Trophoblast cell (in vitro differentiated cells and primary cell): ENCODE measurements around the gene POLR1A.

Source experiments
- DNase-seq, 2 donors: peaks; one replicate each; pipeline ENCODE4 v3.0.0-alpha.2; 2016
- H2AFZ ChIP-seq: 2 replicates; pipeline ENCODE4 v1.6.1; 2013; ENCODE audit warnings: low read length, moderate library complexity, mild to moderate bottlenecking; ENCODE audit not compliant: insufficient read depth, poor library complexity
- H2AK5ac ChIP-seq: 2 replicates; pipeline ENCODE4 v1.6.1; 2013; ENCODE audit warnings: mild to moderate bottlenecking, low read length
- H2BK120ac ChIP-seq: 2 replicates; pipeline ENCODE4 v1.6.1; 2013; ENCODE audit warnings: low read length, mild to moderate bottlenecking, moderate library complexity; ENCODE audit not compliant: insufficient read depth, poor library complexity
- H2BK12ac ChIP-seq: 2 replicates; pipeline ENCODE4 v1.6.1; 2013; ENCODE audit warnings: mild to moderate bottlenecking, low read length, moderate library complexity
- H2BK5ac ChIP-seq: 2 replicates; pipeline ENCODE4 v1.6.1; 2013; ENCODE audit warnings: low read length, low read depth, moderate library complexity, mild to moderate bottlenecking; ENCODE audit not compliant: poor library complexity
- H3K14ac ChIP-seq: 2 replicates; pipeline ENCODE4 v1.6.1; 2013; ENCODE audit warnings: mild to moderate bottlenecking, low read length
- H3K18ac ChIP-seq: 2 replicates; pipeline ENCODE4 v1.6.1; 2013; ENCODE audit warnings: mild to moderate bottlenecking, low read length
- H3K23ac ChIP-seq: 2 replicates; pipeline ENCODE4 v1.6.1; 2013; ENCODE audit warnings: low read length
- H3K27ac ChIP-seq: 2 replicates; pipeline ENCODE4 v1.5.1; 2013; ENCODE audit warnings: low read depth, mild to moderate bottlenecking, inconsistent platforms, low read length, moderate library complexity
- H3K27me3 ChIP-seq: 2 replicates; pipeline ENCODE4 v1.6.1; 2013; ENCODE audit warnings: inconsistent platforms, mild to moderate bottlenecking, low read length, moderate library complexity; ENCODE audit not compliant: insufficient read depth
- H3K36me3 ChIP-seq, 2 experiments: 1 replicate in 1 of 2; 2 replicates in 1 of 2; pipeline ENCODE4 v1.6.1; 2013; ENCODE audit warnings: low read length in 2 of 2, mild to moderate bottlenecking in 2 of 2, moderate library complexity in 1 of 2; ENCODE audit not compliant: insufficient read depth in 2 of 2, control insufficient read depth in 1 of 2
- H3K4ac ChIP-seq: 2 replicates; pipeline ENCODE4 v1.6.1; 2013; ENCODE audit warnings: low read depth, mild to moderate bottlenecking, low read length, moderate library complexity
- H3K4me1 ChIP-seq, 2 experiments: 1 replicate in 1 of 2; 2 replicates in 1 of 2; pipeline ENCODE4 v1.6.1; 2013; ENCODE audit warnings: low read length in 2 of 2, mild to moderate bottlenecking in 2 of 2, moderate library complexity in 1 of 2; ENCODE audit not compliant: insufficient read depth in 2 of 2, control insufficient read depth in 1 of 2
- H3K4me2 ChIP-seq: 2 replicates; pipeline ENCODE4 v1.6.1; 2013; ENCODE audit warnings: inconsistent platforms, mild to moderate bottlenecking, low read length, moderate library complexity
- H3K4me3 ChIP-seq: 2 replicates; pipeline ENCODE4 v1.5.1; 2013; ENCODE audit warnings: mild to moderate bottlenecking, low read depth, low read length, inconsistent platforms
- H3K79me1 ChIP-seq: one replicate; pipeline ENCODE4 v1.6.1; 2013; ENCODE audit warnings: low read length
- H3K79me2 ChIP-seq: 2 replicates; pipeline ENCODE4 v1.6.1; 2013; ENCODE audit warnings: low read length, mild to moderate bottlenecking; ENCODE audit not compliant: control insufficient read depth, insufficient read depth, poor library complexity
- H3K9ac ChIP-seq: 2 replicates; pipeline ENCODE4 v1.6.1; 2013; ENCODE audit warnings: mild to moderate bottlenecking, low read length
- H3K9me3 ChIP-seq: 2 replicates; pipeline ENCODE4 v1.6.1; 2013; ENCODE audit warnings: low read depth, mild to moderate bottlenecking, control low read depth, inconsistent platforms, low read length; ENCODE audit not compliant: insufficient read depth
- H4K12ac ChIP-seq: 2 replicates; pipeline ENCODE4 v1.6.1; 2013; ENCODE audit warnings: low read depth, mild to moderate bottlenecking, low read length, moderate library complexity
- H4K8ac ChIP-seq: 2 replicates; pipeline ENCODE4 v1.6.1; 2013; ENCODE audit warnings: low read depth, mild to moderate bottlenecking, low read length, moderate library complexity
- H4K91ac ChIP-seq: one replicate; pipeline ENCODE4 v1.6.1; 2013; ENCODE audit warnings: low read depth, mild to moderate bottlenecking, low read length, moderate library complexity
- WGBS: extraction: QIAGEN DNeasy Blood & Tissue Kit; methylation state at CpG from one replicate; pipeline ENCODE4 v1.1.7; 2013; ENCODE audit warnings: missing lambda C conversion rate; ENCODE audit not compliant: insufficient read length, insufficient coverage; ENCODE audit errors: extremely low coverage; 5-methylcytosine and 5-hydroxymethylcytosine counted together

POLR1A gene

GRCh38 chr2:86138736-86139625 is 33.3 kb upstream of the POLR1A start:
- no peak overlapping the region for H4K8ac ChIP-seq
- H3K23ac ChIP-seq, result no peak overlapping the region
- H3K27ac ChIP-seq, result no peak overlapping the region
- no peaks in the 10 kb centered on the region for H3K4me1 ChIP-seq
- no peak overlapping the region for H4K91ac ChIP-seq
- no peaks in the 10 kb centered on the region for H3K9me3 ChIP-seq
- H3K36me3 ChIP-seq, result peaks cover 23 to 54% of the 10 kb centered on the region in 2 experiments
- H3K27me3 ChIP-seq, result no peaks in the 10 kb centered on the region
- H3K4me3 ChIP-seq, result no peak overlapping the region
- no peak overlapping the region for H2BK12ac ChIP-seq
- H2AK5ac ChIP-seq, result no peak overlapping the region
- H3K79me1 ChIP-seq, result no peaks in the 10 kb centered on the region
- H2BK5ac ChIP-seq, result no peak overlapping the region
- no peak overlapping the region for H2BK120ac ChIP-seq
- H3K18ac ChIP-seq, result no peak overlapping the region
- no CpG with 5 or more reads among the region's 7 CpGs for WGBS
- no peak overlapping the region for H3K9ac ChIP-seq
- no peak overlapping the region for H3K4me2 ChIP-seq
- no peak overlapping the region for H4K12ac ChIP-seq
- no peak overlapping the region for H3K4ac ChIP-seq
- H2AFZ ChIP-seq, result no peak overlapping the region
- no peak overlapping the region for H3K14ac ChIP-seq
- no peaks in the 10 kb centered on the region for H3K79me2 ChIP-seq
- no peak for DNase-seq

GRCh38 chr2:86136141-86136540 is 30.5 kb upstream of the POLR1A start:
- Histone ChIP-seq H3K14ac (no peak overlapping the region), H3K27ac (no peak overlapping the region), H3K4me1 (no peaks in the 10 kb centered on the region), H3K79me1 (no peaks in the 10 kb centered on the region), H3K4ac (no peak overlapping the region), H3K79me2 (no peaks in the 10 kb centered on the region), H3K4me3 (no peak overlapping the region), H2BK12ac (no peak overlapping the region), H3K18ac (no peak overlapping the region), H4K91ac (no peak overlapping the region), H4K12ac (no peak overlapping the region), H2BK120ac (no peak overlapping the region), H2BK5ac (no peak overlapping the region), H2AK5ac (no peak overlapping the region), H3K36me3 (peaks cover 30 to 58% of the 10 kb centered on the region in 2 experiments), H3K27me3 (no peaks in the 10 kb centered on the region), H3K23ac (no peak overlapping the region), H3K4me2 (no peak overlapping the region), H3K9me3 (no peaks in the 10 kb centered on the region), H2AFZ (no peak overlapping the region), H4K8ac (no peak overlapping the region), H3K9ac (no peak overlapping the region)
- no CpG with 5 or more reads among the region's 2 CpGs for WGBS
- DNase-seq, result no peak

GRCh38 chr2:86135653-86136052 is 30.0 kb upstream of the POLR1A start:
- H2AK5ac ChIP-seq, result no peak overlapping the region
- H2BK120ac ChIP-seq, result no peak overlapping the region
- no peak overlapping the region for H4K91ac ChIP-seq
- no peaks in the 10 kb centered on the region for H3K4me1 ChIP-seq
- H2BK12ac ChIP-seq, result no peak overlapping the region
- no peak overlapping the region for H2AFZ ChIP-seq
- H3K27me3 ChIP-seq, result no peaks in the 10 kb centered on the region
- H3K23ac ChIP-seq, result no peak overlapping the region
- no peak overlapping the region for H3K4ac ChIP-seq
- no CpG with 5 or more reads among the region's 5 CpGs for WGBS
- no peak overlapping the region for H4K12ac ChIP-seq
- no peak overlapping the region for H3K14ac ChIP-seq
- no peak overlapping the region for H3K9ac ChIP-seq
- peaks cover 28 to 56% of the 10 kb centered on the region in 2 experiments for H3K36me3 ChIP-seq
- no peak overlapping the region for H3K27ac ChIP-seq
- H3K9me3 ChIP-seq, result no peaks in the 10 kb centered on the region
- no peaks in the 10 kb centered on the region for H3K79me2 ChIP-seq
- H2BK5ac ChIP-seq, result no peak overlapping the region
- H3K79me1 ChIP-seq, result no peaks in the 10 kb centered on the region
- H3K18ac ChIP-seq, result no peak overlapping the region
- no peak overlapping the region for H4K8ac ChIP-seq
- no peak overlapping the region for H3K4me2 ChIP-seq
- DNase-seq, result no peak
- no peak overlapping the region for H3K4me3 ChIP-seq

GRCh38 chr2:86134709-86135108 is 29.0 kb upstream of the POLR1A start:
- H3K23ac ChIP-seq, result no peak overlapping the region
- no peaks in the 10 kb centered on the region for H3K79me2 ChIP-seq
- no peak for DNase-seq
- no peaks in the 10 kb centered on the region for H3K9me3 ChIP-seq
- H2BK12ac ChIP-seq, result no peak overlapping the region
- H3K36me3 ChIP-seq, result peaks cover 30 to 60% of the 10 kb centered on the region in 2 experiments
- no peaks in the 10 kb centered on the region for H3K4me1 ChIP-seq
- H3K27me3 ChIP-seq, result no peaks in the 10 kb centered on the region
- no peak overlapping the region for H4K12ac ChIP-seq
- H3K9ac ChIP-seq, result no peak overlapping the region
- H3K18ac ChIP-seq, result no peak overlapping the region
- H3K4me2 ChIP-seq, result no peak overlapping the region
- no peak overlapping the region for H3K14ac ChIP-seq
- no peak overlapping the region for H2BK120ac ChIP-seq
- H3K27ac ChIP-seq, result no peak overlapping the region
- no peaks in the 10 kb centered on the region for H3K79me1 ChIP-seq
- H2AK5ac ChIP-seq, result no peak overlapping the region
- H3K4me3 ChIP-seq, result no peak overlapping the region
- H4K91ac ChIP-seq, result no peak overlapping the region
- no peak overlapping the region for H2BK5ac ChIP-seq
- no peak overlapping the region for H3K4ac ChIP-seq
- no peak overlapping the region for H4K8ac ChIP-seq
- H2AFZ ChIP-seq, result no peak overlapping the region
- WGBS, result no CpG with 5 or more reads among the region's 4 CpGs
